ENCODE measurements around the gene NAGPA. TPM values are rescaled to one million over a fixed set of nuclear protein-coding genes. Genes with fewer than 3 reads are reported as not detected.

Gene NAGPA
- total and polyA plus RNA-seq, 2 experiments from 2014 or later, result 6.3 to 20.7 TPM

DNA sequence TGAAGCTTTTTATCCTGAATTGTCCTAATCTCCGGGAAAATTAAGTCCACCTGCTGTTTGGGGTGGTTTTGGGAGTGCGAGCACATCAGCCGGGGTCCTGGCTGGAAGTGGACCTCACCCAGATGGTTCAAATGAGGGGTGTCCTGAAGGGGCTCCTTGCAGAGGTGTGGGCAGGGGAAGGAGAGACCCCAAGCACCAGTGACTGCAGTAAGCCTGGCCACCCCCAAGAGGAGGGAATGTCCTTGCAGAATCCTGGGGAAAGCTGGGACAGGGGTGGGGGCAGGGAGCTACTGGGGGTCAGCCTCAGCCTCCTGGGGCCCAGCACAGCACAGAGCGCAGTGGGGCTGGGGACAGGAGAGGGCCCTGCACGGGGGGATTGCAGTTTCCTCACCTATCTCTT is 29.4 kb downstream of the NAGPA start:
- no peak for DNase-seq (ENCODE audit: low spot score)
- no peaks in the 10 kb centered on the region for H3F3A ChIP-seq (replicated peaks; ENCODE audit: low read depth)
- ATAC-seq, result no peak
- H3K27ac ChIP-seq (ENCODE audit: low read depth), result no peak overlapping the region
- no peaks in the 10 kb centered on the region for H3K79me2 ChIP-seq (replicated peaks; ENCODE audit: insufficient read depth)
- no peak overlapping the region for H3K4me2 ChIP-seq
- no peaks in the 10 kb centered on the region for H3K36me3 ChIP-seq (ENCODE audit: insufficient read depth)
- Mint-ChIP-seq H3K4me3 (no peak overlapping the region), H3K27me3 (ENCODE audit: insufficient read depth, low read depth, poor library complexity) (peaks cover 3% of the 10 kb centered on the region), H3K9me3 (no peaks in the 10 kb centered on the region; the same call in 2 of the 3 replicates), H3K4me1 (no peaks in the 10 kb centered on the region), H3K27ac (no peak overlapping the region), H3K36me3 (ENCODE audit: low read depth) (no peaks in the 10 kb centered on the region)
- H3K9me2 ChIP-seq (ENCODE audit: insufficient read depth), result no peaks in the 10 kb centered on the region
- H2AFZ ChIP-seq, result no peak overlapping the region
- H3K4me1 ChIP-seq (ENCODE audit: insufficient read depth), result no peaks in the 10 kb centered on the region
- no peaks in the 10 kb centered on the region for H4K20me1 ChIP-seq (replicated peaks; ENCODE audit: insufficient read depth)
- no peak overlapping the region for H3K4me3 ChIP-seq
- no peaks in the 10 kb centered on the region for H3K27me3 ChIP-seq (ENCODE audit: insufficient read depth)
- no peak for TF ChIP-seq STAT1 (IDR thresholded peaks at IDR 0.05; ENCODE audit: unreplicated experiment)
- TF ChIP-seq POLR2AphosphoS5 (IDR thresholded peaks at IDR 0.05; ENCODE audit: low read depth), result no peak
- TF ChIP-seq ZNF331 (CRISPR knock-in tag; IDR thresholded peaks at IDR 0.05; ENCODE audit: low read depth), result no peak
- TF ChIP-seq, protein P1, sequence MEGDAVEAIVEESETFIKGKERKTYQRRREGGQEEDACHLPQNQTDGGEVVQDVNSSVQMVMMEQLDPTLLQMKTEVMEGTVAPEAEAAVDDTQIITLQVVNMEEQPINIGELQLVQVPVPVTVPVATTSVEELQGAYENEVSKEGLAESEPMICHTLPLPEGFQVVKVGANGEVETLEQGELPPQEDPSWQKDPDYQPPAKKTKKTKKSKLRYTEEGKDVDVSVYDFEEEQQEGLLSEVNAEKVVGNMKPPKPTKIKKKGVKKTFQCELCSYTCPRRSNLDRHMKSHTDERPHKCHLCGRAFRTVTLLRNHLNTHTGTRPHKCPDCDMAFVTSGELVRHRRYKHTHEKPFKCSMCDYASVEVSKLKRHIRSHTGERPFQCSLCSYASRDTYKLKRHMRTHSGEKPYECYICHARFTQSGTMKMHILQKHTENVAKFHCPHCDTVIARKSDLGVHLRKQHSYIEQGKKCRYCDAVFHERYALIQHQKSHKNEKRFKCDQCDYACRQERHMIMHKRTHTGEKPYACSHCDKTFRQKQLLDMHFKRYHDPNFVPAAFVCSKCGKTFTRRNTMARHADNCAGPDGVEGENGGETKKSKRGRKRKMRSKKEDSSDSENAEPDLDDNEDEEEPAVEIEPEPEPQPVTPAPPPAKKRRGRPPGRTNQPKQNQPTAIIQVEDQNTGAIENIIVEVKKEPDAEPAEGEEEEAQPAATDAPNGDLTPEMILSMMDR (conservative IDR thresholded peaks at IDR 0.05; ENCODE audit: low read depth in 2 of 2), result no peak

DNA sequence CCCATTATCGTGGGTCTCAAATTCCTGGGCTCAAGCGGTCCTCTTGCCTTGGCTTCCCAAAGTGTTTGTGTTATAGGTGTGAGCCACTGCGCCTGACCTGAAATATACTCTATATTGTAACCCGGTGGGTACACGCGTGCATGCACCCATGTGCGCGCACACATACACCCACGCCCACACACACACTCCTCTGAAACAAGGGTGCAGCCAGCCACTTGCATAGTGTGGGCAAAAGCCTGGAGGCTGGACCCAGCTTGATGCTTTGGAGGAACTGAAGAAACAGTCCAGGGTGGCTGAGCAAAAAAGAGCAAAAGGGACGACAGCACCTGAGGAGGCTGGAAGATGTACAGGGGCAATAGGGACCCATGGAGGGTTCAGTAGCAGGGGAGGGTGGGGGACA is 29.9 kb downstream of the NAGPA start:
- DNase-seq (ENCODE audit: low spot score), result no peak
- Histone ChIP-seq H3K79me2 (replicated peaks; ENCODE audit: insufficient read depth) (no peaks in the 10 kb centered on the region), H3F3A (replicated peaks; ENCODE audit: low read depth) (no peaks in the 10 kb centered on the region), H2AFZ (no peak overlapping the region), H4K20me1 (replicated peaks; ENCODE audit: insufficient read depth) (0 out of 2 replicates have a peak, but pooled peaks cover 1% of the 10 kb centered on the region), H3K4me1 (ENCODE audit: insufficient read depth) (no peaks in the 10 kb centered on the region), H3K27me3 (ENCODE audit: insufficient read depth) (no peaks in the 10 kb centered on the region), H3K27ac (ENCODE audit: low read depth) (no peak overlapping the region), H3K4me3 (no peak overlapping the region), H3K36me3 (ENCODE audit: insufficient read depth) (no peaks in the 10 kb centered on the region), H3K9me2 (ENCODE audit: insufficient read depth) (no peaks in the 10 kb centered on the region), H3K4me2 (no peak overlapping the region)
- TF ChIP-seq ZNF114 (CRISPR knock-in tag; IDR thresholded peaks at IDR 0.05) (no peak), NANOG (IDR thresholded peaks at IDR 0.05; ENCODE audit: borderline replicate concordance) (no peak), JUNB (IDR thresholded peaks at IDR 0.05; ENCODE audit: unreplicated experiment) (no peak)
- no peaks in the 10 kb centered on the region for H3K4me1 Mint-ChIP-seq
- no peak overlapping the region for H3K27ac Mint-ChIP-seq
- H3K4me3 Mint-ChIP-seq, result no peak overlapping the region
- no peak for ATAC-seq
- H3K9me3 Mint-ChIP-seq, result no peaks in the 10 kb centered on the region
- peaks cover 2% of the 10 kb centered on the region for H3K27me3 Mint-ChIP-seq (ENCODE audit: insufficient read depth, low read depth, poor library complexity)
- H3K36me3 Mint-ChIP-seq (ENCODE audit: low read depth), result peaks cover 2% of the 10 kb centered on the region; the same call in 1 of the 3 replicates

DNA sequence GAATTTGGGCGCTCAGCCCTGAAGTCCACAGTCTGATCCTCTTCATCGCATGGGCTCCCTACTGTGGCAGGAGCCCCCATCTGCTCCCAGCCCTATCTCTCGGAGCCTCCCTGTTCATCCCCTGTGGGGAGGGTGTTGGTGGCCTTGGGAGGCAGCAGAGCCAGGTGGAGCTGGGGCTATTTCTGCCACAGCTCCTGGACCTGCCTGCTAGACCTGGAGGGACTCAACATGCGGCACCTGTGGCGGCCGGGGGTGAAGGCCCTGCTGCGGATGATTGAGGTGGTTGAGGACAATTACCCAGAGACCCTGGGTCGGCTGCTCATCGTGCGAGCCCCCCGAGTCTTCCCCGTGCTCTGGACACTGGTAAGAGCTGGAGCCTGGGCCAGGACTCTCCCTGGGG is 30.5 kb downstream of the NAGPA start:
- H3K4me3 Mint-ChIP-seq, result no peak overlapping the region
- no peaks in the 10 kb centered on the region for H3K4me1 Mint-ChIP-seq
- no peak for ATAC-seq
- Histone ChIP-seq H3K27me3 (ENCODE audit: insufficient read depth) (no peaks in the 10 kb centered on the region), H2AFZ (no peak overlapping the region), H3K4me1 (ENCODE audit: insufficient read depth) (no peaks in the 10 kb centered on the region), H3F3A (replicated peaks; ENCODE audit: low read depth) (no peaks in the 10 kb centered on the region), H3K79me2 (replicated peaks; ENCODE audit: insufficient read depth) (no peaks in the 10 kb centered on the region), H3K9me2 (ENCODE audit: insufficient read depth) (no peaks in the 10 kb centered on the region), H3K36me3 (ENCODE audit: insufficient read depth) (no peaks in the 10 kb centered on the region), H4K20me1 (replicated peaks; ENCODE audit: insufficient read depth) (0 out of 2 replicates have a peak, but pooled peaks cover 3% of the 10 kb centered on the region), H3K27ac (ENCODE audit: low read depth) (no peak overlapping the region), H3K4me3 (no peak overlapping the region), H3K4me2 (no peak overlapping the region)
- H3K27me3 Mint-ChIP-seq (ENCODE audit: insufficient read depth, low read depth, poor library complexity), result peaks cover 2% of the 10 kb centered on the region
- H3K36me3 Mint-ChIP-seq (ENCODE audit: low read depth), result peaks cover 4% of the 10 kb centered on the region; the same call in 1 of the 3 replicates
- TF ChIP-seq CREB1 (CRISPR knock-in tag; IDR thresholded peaks at IDR 0.05; ENCODE audit: low read depth) (no peak), ZNF114 (CRISPR knock-in tag; IDR thresholded peaks at IDR 0.05) (no peak)
- TF ChIP-seq, protein P2, sequence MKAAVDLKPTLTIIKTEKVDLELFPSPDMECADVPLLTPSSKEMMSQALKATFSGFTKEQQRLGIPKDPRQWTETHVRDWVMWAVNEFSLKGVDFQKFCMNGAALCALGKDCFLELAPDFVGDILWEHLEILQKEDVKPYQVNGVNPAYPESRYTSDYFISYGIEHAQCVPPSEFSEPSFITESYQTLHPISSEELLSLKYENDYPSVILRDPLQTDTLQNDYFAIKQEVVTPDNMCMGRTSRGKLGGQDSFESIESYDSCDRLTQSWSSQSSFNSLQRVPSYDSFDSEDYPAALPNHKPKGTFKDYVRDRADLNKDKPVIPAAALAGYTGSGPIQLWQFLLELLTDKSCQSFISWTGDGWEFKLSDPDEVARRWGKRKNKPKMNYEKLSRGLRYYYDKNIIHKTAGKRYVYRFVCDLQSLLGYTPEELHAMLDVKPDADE (IDR thresholded peaks at IDR 0.05), result no peak
- TF ChIP-seq, protein P1 (conservative IDR thresholded peaks at IDR 0.05; ENCODE audit: low read depth in 2 of 2), result no peak
- no peak for DNase-seq (ENCODE audit: low spot score)
- H3K9me3 Mint-ChIP-seq, result no peaks in the 10 kb centered on the region
- H3K27ac Mint-ChIP-seq, result no peak overlapping the region
